Loucy (cell line): ENCODE measurements around the gene CCDC38.

Experiments
- H2AFZ ChIP-seq: fragments of 200-600 bp; sonication (generic); 2 replicates; pipeline ENCODE4 v1.6.0; 2016; ENCODE audit warnings: antibody characterized with exemption, mild to moderate bottlenecking, low read length, moderate library complexity
- H3F3A ChIP-seq: fragments of 200-600 bp; 2 replicates; pipeline ENCODE4 v1.6.0; 2016; ENCODE audit warnings: antibody characterized with exemption, low read depth, mild to moderate bottlenecking
- H3K27me3 ChIP-seq: fragments of 200-600 bp; sonication (generic); 2 replicates; pipeline ENCODE4 v1.6.1; 2014; ENCODE audit warnings: low read length, mild to moderate bottlenecking; ENCODE audit not compliant: insufficient read depth, poor library complexity, severe bottlenecking
- H3K36me3 ChIP-seq: fragments of 200-600 bp; sonication (generic); 2 replicates; pipeline ENCODE4 v1.6.1; 2016; ENCODE audit warnings: low read length; ENCODE audit not compliant: insufficient read depth
- H3K4me1 ChIP-seq: fragments of 200-600 bp; sonication (generic); 2 replicates; pipeline ENCODE4 v1.5.1; 2014; ENCODE audit warnings: low read length, mild to moderate bottlenecking; ENCODE audit not compliant: insufficient read depth, poor library complexity, severe bottlenecking
- H3K4me2 ChIP-seq: fragments of 200-600 bp; sonication (generic); 2 replicates; pipeline ENCODE4 v1.6.0; 2014; ENCODE audit warnings: antibody characterized with exemption, low read length, low read depth, mild to moderate bottlenecking; ENCODE audit not compliant: poor library complexity, severe bottlenecking
- H3K4me3 ChIP-seq: fragments of 200-600 bp; sonication (generic); 2 replicates; pipeline ENCODE4 v1.5.1; 2014; ENCODE audit warnings: low read length, mild to moderate bottlenecking, mixed read lengths; ENCODE audit not compliant: poor library complexity, severe bottlenecking
- H3K79me2 ChIP-seq: fragments of 200-600 bp; sonication (generic); 2 replicates; pipeline ENCODE4 v1.6.1; 2014; ENCODE audit warnings: low read length; ENCODE audit not compliant: insufficient read depth
- H3K9ac ChIP-seq: fragments of 200-600 bp; sonication (generic); 2 replicates; pipeline ENCODE4 v1.6.0; 2014; ENCODE audit warnings: mild to moderate bottlenecking, low read depth, low read length, moderate library complexity; ENCODE audit not compliant: poor library complexity, severe bottlenecking
- H3K9me2 ChIP-seq: fragments of 200-600 bp; sonication (generic); replicated peaks from 2 replicates; pipeline ENCODE4 v1.6.1; 2016; ENCODE audit warnings: low read depth, low read length, mixed read lengths
- H3K9me3 ChIP-seq: fragments of 200-600 bp; sonication (generic); 2 replicates; pipeline ENCODE4 v1.6.1; 2014; ENCODE audit warnings: mild to moderate bottlenecking, antibody characterized with exemption, low read length, low read depth; ENCODE audit not compliant: insufficient read depth
- H4K20me1 ChIP-seq: fragments of 200-600 bp; sonication (generic); 2 replicates; pipeline ENCODE4 v1.6.0; 2014; ENCODE audit warnings: antibody characterized with exemption, low read length, mild to moderate bottlenecking; ENCODE audit not compliant: insufficient read depth, poor library complexity, severe bottlenecking
- EZH2phosphoT487 ChIP-seq: fragments of 200-600 bp; IDR thresholded peaks from 2 replicates; pipeline ENCODE4 v1.6.1; 2018; ENCODE audit warnings: antibody characterized with exemption, mild to moderate bottlenecking, moderate library complexity, borderline replicate concordance
- TF ChIP-seq, protein P1 (sequence below): fragments of 200-600 bp; sonication (generic); conservative IDR thresholded peaks from 2 replicates; pipeline ENCODE4 v1.5.1; 2014; ENCODE audit warnings: mild to moderate bottlenecking, antibody characterized with exemption, low read length

CCDC38 gene

DNA sequence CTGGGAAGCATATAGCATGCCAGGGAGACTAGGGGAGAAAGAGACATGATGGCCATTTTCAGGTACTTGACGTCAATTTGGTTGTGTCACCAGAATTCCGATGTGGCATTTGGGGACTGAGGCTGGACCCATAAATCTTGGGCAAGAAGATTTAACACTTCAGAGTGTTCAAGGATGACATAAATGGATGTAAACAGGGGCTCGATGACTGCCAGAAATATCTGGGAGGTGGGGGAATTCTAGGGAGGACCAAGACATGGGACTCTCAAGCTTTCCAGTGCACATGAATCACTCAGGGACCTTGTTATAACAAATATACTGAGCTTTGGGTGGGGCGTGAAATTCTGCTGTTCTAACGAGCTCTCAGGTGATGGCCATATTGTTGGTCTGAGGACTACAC lies 35.9 kb upstream of the CCDC38 start:
- H3K4me2 ChIP-seq = no peak overlapping the region
- no peaks in the 10 kb centered on the region for H3K4me1 ChIP-seq
- no peak overlapping the region for H3K4me3 ChIP-seq
- H3K9ac ChIP-seq = no peak overlapping the region
- H3F3A ChIP-seq = no peaks in the 10 kb centered on the region
- no peaks in the 10 kb centered on the region for H3K9me3 ChIP-seq
- TF ChIP-seq, protein P1, sequence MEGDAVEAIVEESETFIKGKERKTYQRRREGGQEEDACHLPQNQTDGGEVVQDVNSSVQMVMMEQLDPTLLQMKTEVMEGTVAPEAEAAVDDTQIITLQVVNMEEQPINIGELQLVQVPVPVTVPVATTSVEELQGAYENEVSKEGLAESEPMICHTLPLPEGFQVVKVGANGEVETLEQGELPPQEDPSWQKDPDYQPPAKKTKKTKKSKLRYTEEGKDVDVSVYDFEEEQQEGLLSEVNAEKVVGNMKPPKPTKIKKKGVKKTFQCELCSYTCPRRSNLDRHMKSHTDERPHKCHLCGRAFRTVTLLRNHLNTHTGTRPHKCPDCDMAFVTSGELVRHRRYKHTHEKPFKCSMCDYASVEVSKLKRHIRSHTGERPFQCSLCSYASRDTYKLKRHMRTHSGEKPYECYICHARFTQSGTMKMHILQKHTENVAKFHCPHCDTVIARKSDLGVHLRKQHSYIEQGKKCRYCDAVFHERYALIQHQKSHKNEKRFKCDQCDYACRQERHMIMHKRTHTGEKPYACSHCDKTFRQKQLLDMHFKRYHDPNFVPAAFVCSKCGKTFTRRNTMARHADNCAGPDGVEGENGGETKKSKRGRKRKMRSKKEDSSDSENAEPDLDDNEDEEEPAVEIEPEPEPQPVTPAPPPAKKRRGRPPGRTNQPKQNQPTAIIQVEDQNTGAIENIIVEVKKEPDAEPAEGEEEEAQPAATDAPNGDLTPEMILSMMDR = no peak
- TF ChIP-seq EZH2phosphoT487 = no peak
- H3K36me3 ChIP-seq = no peaks in the 10 kb centered on the region
- no peaks in the 10 kb centered on the region for H4K20me1 ChIP-seq
- no peaks in the 10 kb centered on the region for H3K9me2 ChIP-seq
- H2AFZ ChIP-seq = no peak overlapping the region
- H3K27me3 ChIP-seq = no peaks in the 10 kb centered on the region
- no peaks in the 10 kb centered on the region for H3K79me2 ChIP-seq

DNA sequence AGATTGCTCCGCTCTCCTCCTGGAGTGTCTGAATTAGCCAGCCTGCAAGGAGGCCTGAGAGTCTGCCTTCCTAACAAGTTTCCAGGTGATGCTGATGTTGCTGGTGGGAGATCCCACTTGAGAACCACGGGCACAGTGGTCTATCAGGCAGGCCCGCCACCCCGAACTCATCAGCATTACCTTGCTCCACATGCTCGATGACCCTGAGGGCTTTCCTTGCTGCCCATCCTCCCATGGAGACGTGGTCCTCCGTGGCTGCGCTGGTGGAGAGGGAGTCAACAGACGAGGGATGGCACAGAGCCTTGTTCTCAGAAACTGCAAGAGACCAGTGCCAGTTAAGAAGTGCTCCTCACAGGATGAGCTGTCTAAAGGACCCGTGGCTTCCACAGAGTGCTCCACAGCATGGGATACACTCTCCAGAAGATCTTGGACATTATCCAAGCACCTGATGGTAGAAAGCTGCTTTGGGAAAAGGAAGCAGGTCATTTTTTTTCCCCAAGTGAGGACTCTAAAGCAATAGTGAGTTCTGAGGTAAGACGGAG lies 35.4 kb upstream of the CCDC38 start:
- Histone ChIP-seq H3K27me3 (no peaks in the 10 kb centered on the region), H3K4me3 (no peak overlapping the region), H3K4me2 (no peak overlapping the region), H3K36me3 (no peaks in the 10 kb centered on the region), H4K20me1 (no peaks in the 10 kb centered on the region), H3K9ac (no peak overlapping the region), H3K9me2 (no peaks in the 10 kb centered on the region), H3K4me1 (no peaks in the 10 kb centered on the region), H3F3A (no peaks in the 10 kb centered on the region), H2AFZ (no peak overlapping the region), H3K79me2 (no peaks in the 10 kb centered on the region), H3K9me3 (no peaks in the 10 kb centered on the region)
- no peak for TF ChIP-seq EZH2phosphoT487
- TF ChIP-seq, protein P1 = no peak

- Histone ChIP-seq H3F3A (no peaks in the 10 kb centered on the region), H3K36me3 (no peaks in the 10 kb centered on the region), H3K9me2 (no peaks in the 10 kb centered on the region), H3K9ac (no peak overlapping the region), H3K79me2 (no peaks in the 10 kb centered on the region), H3K9me3 (no peaks in the 10 kb centered on the region), H3K4me2 (no peak overlapping the region), H3K4me1 (no peaks in the 10 kb centered on the region), H2AFZ (no peak overlapping the region), H4K20me1 (no peaks in the 10 kb centered on the region), H3K4me3 (no peak overlapping the region), H3K27me3 (no peaks in the 10 kb centered on the region)
- TF ChIP-seq, protein P1 = no peak
- no peak for TF ChIP-seq EZH2phosphoT487
Observed at GRCh38 chr12:95976416-95976832, 34.0 kb upstream of the CCDC38 start.
